Measurements from ENCODE around the gene CCDC70.

- no peak for TF ChIP-seq CTCF (conservative IDR thresholded peaks at IDR 0.05; ENCODE audit: low read depth, low read length)
- no peak for TF ChIP-seq EZH2phosphoT487 (IDR thresholded peaks at IDR 0.05; ENCODE audit: borderline replicate concordance, low read length)
Measured at GRCh38 chr13:51833980-51834379, 27.8 kb upstream of the CCDC70 start.
